ENCODE results near the gene NNT.
"Not testable (repeated sequence)": the region's sequence is repeated elsewhere in the genome, so short reads cannot be mapped to it uniquely, and the experiment has no call there.

NNT gene

GRCh38 chr5:43730832-43731342, 127.9 kb downstream of the NNT start:
- DNase-seq (ENCODE audit: low read depth, low spot score) = no peak
- H3K4me3 ChIP-seq (ENCODE audit: low read depth, low read length) = no peak overlapping the region
- in situ Hi-C loops (cut with HindIII; ENCODE audit: low sequenced_read_pairs) = no loop called here
- TF ChIP-seq CTCF (IDR thresholded peaks at IDR 0.05; ENCODE audit: low read depth, low read length) = no peak

DNA sequence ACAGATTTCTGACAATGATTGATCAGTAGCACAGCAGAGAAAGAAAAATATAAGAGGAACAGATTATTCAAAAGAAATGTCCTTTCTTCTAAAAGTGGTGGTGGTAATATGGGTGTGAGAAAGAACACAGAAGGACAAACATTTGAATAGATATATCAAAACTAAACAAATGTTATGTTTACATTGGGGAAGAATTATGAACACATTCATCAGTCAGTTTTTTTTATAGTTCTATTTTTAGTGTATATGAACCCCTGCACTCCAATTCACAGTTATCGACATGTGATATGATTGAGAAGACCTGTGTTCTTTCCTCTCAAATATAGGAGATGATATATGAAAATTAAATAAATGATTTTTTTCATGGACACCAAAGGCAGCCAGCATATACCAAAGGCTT, 128.6 kb downstream of the NNT start:
- no peak for DNase-seq (ENCODE audit: low read depth, low spot score)
- in situ Hi-C loops (cut with HindIII; ENCODE audit: low sequenced_read_pairs) = no loop called here
- H3K4me3 ChIP-seq (ENCODE audit: low read depth, low read length) = no peak overlapping the region
- TF ChIP-seq CTCF (IDR thresholded peaks at IDR 0.05; ENCODE audit: low read depth, low read length) = no peak

DNA sequence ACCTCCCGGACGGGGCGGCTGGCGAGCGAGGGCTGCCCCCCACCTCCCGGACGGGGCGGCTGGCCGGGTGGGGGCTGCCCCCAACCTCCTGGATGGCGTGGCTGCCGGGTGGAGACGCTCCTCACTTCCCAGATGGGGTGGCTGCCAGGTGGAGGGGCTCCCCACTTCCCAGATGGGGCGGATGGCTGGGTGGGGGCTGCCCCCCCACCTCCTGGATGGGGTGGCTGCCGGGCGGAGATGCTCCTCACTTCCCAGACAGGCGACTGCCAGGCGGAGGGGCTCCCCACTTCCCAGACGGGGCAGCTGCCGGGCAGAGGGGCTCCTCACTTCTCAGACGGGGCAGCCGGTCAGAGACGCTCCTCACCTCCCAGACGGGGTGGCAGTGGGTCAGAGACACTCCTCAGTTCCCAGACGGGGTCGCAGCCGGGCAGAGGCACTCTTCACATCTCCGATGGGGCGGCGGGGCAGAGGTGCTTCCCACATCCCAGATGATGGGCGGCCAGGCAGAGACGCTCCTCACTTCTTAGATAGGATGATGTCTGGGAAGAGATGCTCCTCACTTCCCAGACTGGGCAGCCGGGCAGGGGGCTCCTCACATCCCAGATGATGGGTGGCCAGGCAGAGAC, 143.1 kb downstream of the NNT start:
- DNase-seq (ENCODE audit: low read depth, low spot score); in situ Hi-C loops (cut with HindIII; ENCODE audit: low sequenced_read_pairs); H3K4me3 ChIP-seq (ENCODE audit: low read depth, low read length): not testable (repeated sequence)

GRCh38 chr5:43750809-43751208, 147.8 kb downstream of the NNT start:
- no peak for TF ChIP-seq CTCF (IDR thresholded peaks at IDR 0.05; ENCODE audit: low read depth, low read length)
- in situ Hi-C loops (cut with HindIII; ENCODE audit: low sequenced_read_pairs) = no loop called here
- no peak for DNase-seq (ENCODE audit: low read depth, low spot score)
- H3K4me3 ChIP-seq (ENCODE audit: low read depth, low read length) = no peak overlapping the region

DNA sequence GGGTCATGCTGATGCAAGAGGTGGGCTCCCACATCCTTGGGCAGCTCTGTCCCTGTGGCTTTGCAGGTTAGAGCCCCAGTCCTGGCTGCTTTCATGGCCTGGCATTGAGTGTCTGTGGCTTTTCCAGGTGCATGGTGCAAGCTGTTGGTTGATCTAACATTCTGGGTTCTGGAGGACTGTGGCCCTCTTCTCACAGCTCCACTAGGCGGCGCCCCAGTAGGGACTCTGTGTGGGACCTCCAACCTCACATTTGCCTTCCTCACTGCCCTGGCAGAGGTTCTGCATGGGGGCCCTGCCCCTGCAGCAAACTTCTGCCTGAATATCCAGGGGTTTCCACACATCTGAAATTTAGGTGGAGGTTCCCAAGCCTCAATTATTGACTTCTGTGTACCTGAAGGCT, 150.1 kb downstream of the NNT start:
- no peak overlapping the region for H3K4me3 ChIP-seq (ENCODE audit: low read depth, low read length)
- no peak for TF ChIP-seq CTCF (IDR thresholded peaks at IDR 0.05; ENCODE audit: low read depth, low read length)
- DNase-seq (ENCODE audit: low read depth, low spot score) = no peak
- in situ Hi-C loops (cut with HindIII; ENCODE audit: low sequenced_read_pairs) = no loop called here
